Inflammatory macrophage treated with lipopolysaccharide for 4 hours (primary cell): Measurements from ENCODE around the gene JARID2.
"Not testable (repeated sequence)": the region's sequence is repeated elsewhere in the genome, so short reads cannot be mapped to it uniquely, and the experiment has no call there.

Experiments
- DNase-seq: peaks from one replicate; pipeline ENCODE4 v3.0.0-alpha.2; 2020

Gene JARID2

DNA sequence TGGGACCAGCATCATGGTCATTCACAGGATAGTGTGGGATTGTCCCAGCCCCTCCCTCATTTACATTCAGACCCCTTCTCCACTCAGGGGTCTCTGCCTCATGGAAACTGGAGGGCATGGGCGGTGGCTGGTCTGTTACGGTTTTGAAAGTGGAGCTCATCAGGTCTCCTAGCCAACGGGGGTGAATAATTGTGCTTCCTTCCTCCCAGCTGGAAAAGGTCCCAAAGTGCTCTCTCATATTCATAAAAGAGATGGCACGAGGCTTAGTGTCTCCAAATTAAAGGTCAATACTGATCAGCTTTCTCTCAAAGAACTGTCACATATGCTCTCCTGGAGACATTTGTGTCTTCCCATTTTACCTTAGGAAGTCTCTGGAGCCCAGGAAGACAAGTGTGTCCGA, 19.9 kb downstream of the JARID2 start:
- no peak for DNase-seq

DNA sequence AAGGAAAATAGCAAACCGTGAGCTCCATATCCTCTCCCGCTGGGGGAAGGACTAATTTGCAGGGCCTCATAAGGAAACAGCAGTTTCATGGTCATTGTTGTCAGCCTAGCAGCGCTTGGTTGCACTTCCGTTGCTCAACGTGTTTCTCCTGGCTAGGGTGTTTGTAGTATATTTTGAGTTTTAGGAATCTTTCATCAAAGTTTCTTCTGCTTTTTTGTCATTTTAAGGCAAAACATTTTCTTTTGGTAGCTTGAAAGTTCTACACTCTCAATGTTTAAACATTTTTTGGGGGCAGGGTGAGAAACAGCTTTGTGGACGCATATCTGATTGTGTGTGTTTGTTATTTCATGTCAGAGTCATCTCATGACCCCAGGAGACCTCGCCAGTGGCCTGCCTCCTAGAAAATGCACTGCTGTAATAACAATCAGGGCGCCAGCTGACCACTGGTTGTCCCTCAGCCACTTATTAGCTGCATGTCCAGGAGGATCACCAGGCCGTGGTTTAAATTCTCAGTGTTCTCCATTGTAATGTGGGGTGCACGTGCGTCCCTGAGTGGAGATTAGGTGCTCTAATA, 20.6 kb downstream of the JARID2 start:
- peak; percentile 77 for DNase-seq

- no peak for DNase-seq
Observed at GRCh38 chr6:15267221-15267620, 21.4 kb downstream of the JARID2 start.

DNA sequence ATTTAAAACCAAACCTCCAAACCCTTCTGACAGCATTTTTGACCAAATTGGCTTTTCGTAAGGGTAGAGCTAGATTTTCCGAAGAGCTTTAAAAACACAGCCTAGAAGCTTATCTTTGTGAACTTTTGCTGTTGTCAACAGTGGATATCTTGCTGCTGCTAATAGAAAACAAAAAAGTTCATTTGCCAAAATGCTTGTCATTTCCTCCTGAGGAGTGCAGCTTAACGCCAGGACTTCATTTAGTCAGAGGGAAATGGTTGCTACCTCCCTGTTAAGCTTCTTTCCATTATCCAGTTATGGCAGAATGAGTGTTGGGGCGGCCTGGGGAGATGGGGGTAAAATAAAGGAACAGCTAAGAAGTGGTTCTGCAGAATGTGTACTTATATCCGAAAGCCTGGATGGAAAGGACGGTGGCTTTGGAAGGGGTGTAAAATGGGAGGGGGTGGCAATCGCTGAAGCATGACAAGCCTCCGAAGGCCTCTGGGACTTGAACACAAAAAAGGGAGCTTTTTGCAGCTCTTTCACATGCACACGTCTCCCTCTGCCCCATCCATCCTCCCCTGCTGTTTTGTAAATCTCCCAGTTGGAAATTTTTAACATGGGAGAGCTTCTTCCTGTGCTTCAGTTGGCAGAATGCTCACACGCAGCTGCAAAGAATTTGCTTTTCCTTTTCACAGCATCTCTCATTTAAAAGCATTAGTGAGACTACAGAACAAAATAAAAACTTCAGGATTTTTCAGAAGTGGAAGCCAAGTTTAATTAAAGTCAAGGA, 22.5 kb downstream of the JARID2 start:
- DNase-seq = no peak

DNA sequence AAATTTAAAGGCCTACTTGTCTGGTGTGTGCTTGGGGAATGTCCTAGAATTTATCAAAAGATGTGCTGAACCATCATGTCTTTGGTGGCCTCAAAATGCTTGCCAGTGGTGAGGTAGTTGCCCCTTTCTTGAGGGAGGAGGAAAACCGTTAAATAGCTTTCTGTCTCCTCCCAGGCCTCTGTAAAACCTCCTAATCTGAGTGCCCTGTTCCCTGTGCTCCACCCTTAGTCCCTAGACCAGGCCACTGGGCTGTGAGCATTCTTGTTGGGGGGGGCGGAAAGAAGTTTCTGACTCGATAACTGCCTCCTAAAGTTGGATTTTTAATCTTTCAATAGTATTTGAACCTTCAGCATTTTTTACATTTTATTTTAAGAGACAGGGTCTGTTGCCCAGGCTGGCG, 23.1 kb downstream of the JARID2 start:
- DNase-seq = no peak

GRCh38 chr6:15269619-15270018, 23.8 kb downstream of the JARID2 start:
- DNase-seq = no peak

DNA sequence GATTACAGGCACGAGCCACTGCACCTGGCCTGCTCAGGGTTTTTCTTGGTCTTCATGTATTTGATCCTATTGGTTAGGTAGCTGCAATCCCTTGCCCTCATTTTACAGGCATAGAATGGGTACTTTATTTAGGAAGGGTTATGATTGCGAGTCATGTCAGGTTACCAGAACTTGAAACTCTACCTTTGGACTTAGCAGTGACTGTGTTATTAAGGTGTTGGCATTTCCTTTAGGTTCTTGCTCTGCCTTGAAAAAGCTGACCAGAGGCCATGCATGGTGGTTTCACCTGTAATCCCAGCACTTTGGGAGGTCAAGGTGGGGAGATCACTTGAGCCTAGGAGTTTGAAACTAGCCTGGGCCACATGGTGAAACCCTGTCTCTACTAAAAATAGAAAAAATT, 24.5 kb downstream of the JARID2 start:
- DNase-seq = no peak

DNA sequence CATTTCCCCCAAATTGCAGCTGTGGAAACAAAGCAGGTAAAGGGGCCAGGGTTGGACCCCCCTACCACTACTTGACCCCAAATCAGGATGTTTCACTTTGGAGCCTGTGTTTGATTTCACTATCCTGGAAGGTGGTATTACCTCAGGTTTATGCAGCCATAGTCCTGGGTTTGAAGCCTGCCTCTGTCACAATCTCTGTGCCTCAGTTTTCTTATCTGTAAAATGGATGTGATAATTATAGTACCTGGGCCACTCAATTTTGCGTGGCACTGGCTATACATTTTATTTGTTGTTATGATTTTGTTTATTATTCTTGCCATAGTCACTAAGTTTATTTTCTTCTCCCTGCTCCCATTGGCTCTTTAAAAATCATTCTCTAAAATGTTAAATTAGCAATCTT, 26.7 kb downstream of the JARID2 start:
- DNase-seq = no peak

GRCh38 chr6:15274692-15275387, 29.0 kb downstream of the JARID2 start:
- no peak for DNase-seq

DNA sequence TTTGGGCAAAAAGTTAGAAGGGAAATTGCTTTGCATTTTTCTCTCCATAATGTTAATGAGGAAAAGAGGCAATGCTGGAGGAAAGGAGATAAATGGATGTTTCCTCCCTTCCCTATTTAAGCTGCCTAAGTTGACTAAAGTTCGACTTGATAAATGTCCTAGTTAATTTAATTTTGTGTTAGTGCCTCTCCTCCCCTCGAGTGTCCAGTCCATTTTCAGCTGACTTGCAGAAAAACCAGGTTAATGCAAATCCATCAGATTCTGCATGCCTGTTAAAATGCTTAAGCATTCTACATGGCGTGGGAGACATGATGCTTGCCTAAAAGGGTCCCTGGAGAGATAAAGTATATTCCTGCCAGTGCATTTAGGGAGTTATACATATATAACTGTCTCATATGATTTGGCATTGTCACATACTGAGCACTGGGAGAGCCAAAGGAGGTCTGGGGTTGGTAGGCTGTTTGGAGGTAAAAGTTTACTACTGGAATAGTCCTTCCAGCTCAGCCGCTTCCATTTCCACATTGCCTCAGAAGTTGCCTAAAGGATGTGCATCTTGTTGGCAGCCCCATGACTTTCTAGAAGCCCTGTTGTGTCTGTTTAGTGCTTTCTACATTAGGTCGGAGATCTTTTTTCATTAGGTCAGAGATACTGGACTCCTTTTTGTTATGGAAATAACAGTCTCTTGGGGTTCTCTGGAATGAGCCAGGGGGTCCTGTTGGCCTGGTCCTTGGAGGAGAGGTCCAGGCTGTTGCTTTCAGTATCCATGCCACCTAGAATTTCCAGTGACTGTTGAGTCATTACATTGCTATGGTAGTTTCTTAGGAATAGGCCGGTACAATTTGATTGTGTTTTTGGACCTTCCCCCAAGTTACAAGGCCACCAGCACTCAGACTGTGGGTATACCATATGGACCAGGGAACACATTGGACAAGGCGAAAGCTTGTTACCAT, 30.4 kb downstream of the JARID2 start:
- DNase-seq = no peak

DNA sequence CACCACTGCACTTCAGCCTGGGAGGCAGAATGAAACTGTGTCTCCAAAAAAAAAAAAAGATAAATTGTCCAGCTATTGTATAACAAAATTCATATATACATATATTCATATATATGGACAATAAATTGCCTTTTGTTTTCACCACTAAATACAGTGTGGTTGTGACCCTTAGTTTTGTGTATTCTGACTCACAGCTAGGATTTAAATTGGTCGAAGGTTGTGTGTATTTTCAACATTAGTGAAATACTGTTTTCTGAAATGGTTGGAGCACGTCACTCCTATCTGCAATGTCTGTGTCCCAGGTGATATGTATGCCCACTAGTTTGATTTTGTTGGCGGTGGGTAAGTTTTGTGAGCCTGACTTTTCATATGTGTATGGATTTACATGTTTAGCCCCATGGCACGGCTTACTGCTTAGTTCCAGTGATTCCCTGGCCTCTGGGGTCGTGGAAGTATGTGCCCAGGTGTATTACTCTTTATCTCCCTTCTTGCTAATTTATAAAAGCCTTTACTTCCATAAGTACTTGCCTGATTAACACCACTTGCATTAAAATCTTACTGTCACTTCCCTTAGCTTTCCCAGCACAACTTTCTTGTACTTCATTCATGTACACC, 33.3 kb downstream of the JARID2 start:
- no peak for DNase-seq

DNA sequence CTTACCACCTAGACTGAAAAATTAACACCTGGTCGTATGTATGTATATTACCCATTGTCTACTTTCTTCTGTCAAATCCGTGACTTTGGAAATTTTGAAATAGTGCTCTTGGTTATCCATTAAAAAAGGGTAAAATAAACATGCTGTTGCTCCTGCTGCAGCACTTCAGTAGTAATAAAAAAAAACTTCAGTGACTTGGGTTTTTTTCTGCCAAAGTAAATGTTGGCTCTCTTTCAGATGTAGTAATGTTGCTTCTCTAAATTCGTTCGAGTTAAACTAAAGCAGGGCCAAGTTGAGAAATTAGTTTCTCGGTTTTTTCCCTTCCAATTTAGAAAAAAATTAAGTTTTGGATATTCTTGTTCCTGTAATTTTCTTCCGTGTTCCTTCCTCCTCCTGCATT, 34.2 kb downstream of the JARID2 start:
- DNase-seq = peak; percentile 44

- DNase-seq = no peak
Observed at GRCh38 chr6:15280961-15281360, 35.1 kb downstream of the JARID2 start.

DNA sequence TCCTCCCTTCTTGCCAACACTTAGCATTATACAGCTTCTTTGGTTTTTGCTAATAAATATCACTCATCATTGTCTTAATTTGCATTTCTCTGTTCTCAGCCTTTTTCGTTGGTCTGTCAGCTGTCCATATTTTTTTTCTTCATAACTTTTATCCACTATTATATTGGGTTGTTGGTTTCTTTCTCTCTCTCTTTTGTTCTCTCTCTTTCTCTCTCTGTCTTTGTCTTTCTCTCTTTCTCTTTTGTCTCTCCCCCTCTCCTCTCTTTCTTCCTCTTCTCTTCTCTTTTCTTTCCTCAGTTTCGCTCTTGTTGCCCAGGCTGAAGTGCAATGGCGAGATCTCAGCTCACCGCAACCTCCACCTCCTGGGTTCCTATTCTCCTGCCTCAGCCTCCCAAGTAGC, 36.5 kb downstream of the JARID2 start:
- no peak for DNase-seq

- no peak for DNase-seq
Observed at GRCh38 chr6:15283986-15284361, 38.1 kb downstream of the JARID2 start.

- no peak for DNase-seq
Observed at GRCh38 chr6:15284743-15285142, 38.9 kb downstream of the JARID2 start.

GRCh38 chr6:15285682-15286294, 39.9 kb downstream of the JARID2 start:
- no peak for DNase-seq

- DNase-seq = peak; percentile 66
Observed at GRCh38 chr6:15287670-15288375, 42.0 kb downstream of the JARID2 start.

DNA sequence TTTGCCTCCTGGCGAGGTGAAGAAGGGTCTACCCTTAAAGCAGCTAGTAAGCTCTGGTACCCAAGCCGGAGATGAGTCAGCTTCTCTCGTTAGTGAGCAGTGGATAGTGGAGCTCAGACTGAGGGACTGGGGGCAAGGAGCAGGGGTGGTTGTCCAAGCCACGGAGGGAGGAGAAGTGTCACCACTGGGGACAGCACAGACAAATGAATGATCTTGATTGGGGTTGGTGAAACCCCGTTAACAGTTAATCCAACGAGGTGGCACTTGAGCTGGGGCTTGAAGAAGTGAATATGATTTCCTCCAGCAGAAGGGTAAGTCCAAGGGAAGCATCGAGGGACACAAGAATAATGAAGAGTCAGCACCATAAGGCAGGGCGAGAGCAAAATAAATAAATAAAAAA, 43.0 kb downstream of the JARID2 start:
- DNase-seq = no peak

DNA sequence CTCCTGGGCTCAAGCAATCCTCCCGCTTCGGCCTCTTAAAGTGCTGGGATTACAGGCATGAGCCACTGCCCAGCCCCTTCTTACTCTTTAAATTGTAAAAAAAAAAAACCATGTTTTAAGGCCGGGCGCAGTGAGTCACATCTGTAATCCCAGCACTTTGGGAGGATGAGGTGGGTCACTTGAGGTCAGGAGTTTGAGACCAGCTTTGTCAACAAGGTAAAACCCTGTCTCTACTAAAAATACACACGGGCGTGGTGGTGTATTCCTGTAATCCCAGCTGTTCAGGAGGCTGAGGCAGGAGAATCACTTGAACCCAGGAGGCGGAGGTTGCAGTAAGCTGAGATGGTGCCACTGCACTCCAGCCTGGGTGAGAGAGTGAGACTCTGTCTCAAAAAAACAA, 43.6 kb downstream of the JARID2 start:
- DNase-seq = not testable (repeated sequence)

DNA sequence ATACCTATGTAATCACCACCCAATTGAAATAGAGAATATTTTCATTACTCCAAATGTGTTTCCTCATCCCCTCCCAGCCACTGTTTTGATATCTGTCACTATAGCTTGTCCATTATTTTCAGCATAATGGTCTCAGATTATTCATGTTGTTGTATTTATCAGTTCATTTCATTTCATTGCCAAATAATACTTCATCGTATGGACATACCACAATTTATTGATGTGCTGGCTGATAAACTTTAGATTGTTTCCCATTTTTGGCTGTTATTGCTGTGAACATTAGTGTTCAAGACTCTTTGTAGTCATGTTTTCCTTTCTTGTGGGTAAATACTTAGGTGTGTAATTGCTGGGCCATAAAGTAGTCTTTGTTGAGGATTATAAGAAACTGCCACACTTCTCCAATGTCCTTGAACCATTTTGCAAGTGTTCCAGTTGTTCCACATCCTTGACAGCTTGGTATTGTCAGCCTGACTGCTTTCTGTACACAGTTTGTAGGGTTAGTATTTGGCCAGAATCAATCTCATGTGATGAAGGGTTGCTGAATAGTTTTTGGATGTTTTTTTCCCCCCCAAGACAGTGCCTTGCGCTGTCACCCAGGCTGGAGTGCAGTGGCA, 44.3 kb downstream of the JARID2 start:
- DNase-seq = no peak
